K562 (cell line): ENCODE measurements around the gene EPOP. TPM values are rescaled to one million over a fixed set of nuclear protein-coding genes. Genes with fewer than 3 reads are reported as not detected.
A peak's percentile ranks its signal among the peaks of the same experiment; 100 is the strongest.

Source experiments
- ATAC-seq: fragments of 200-7000 bp; cut with Tn5 transposase; 3 replicates; pipeline ENCODE4 v1.9.1; 2020; ENCODE audit warnings: moderate library complexity
- BruUV-seq: library from RNA; stranded (reverse); fragments of 400-500 nt; replicated peaks from 2 replicates; lab custom pipeline; 2021; lab: Mats Ljungman, UMichigan
- CTCF ChIA-PET: fragments of 300-600 bp; formaldehyde crosslinking; extraction: SDS; loops from one replicate; lab custom pipeline; 2021; ENCODE audit warnings: low intra/inter-chr PET ratio; lab: Yijun Ruan, JAX
- POLR2A ChIA-PET: fragments of 300-600, 350-650 bp; sonication (Branson Sonifier 250); formaldehyde crosslinking; extraction: SDS; loops from one replicate; lab custom pipeline; 2021; ENCODE audit warnings: antibody characterized with exemption, inconsistent platforms; lab: Yijun Ruan, JAX
- DNase-seq, 4 experiments: peaks; one replicate each; pipeline versions ENCODE4 v3.0.0 to v3.0.0-alpha.2; 2011 to 2018; ENCODE audit warnings: low spot score in 3 of 4, mixed read lengths in 3 of 4; ENCODE audit errors: extremely low read depth in 1 of 4
- FAIRE-seq: peaks from 2 replicates; lab custom pipeline; 2011; peaks lifted over from hg19 to GRCh38; lab: Jason Lieb, UNC
- H2AFZ ChIP-seq: 2 replicates; pipeline ENCODE4 v1.6.0; 2011; ENCODE audit warnings: low read depth, low read length, control low read depth, inconsistent platforms
- H3K27ac ChIP-seq: fragments of 200-600 bp; 3 replicates; pipeline ENCODE4 v1.8.0; 2011; ENCODE audit warnings: low read depth, mild to moderate bottlenecking, control low read depth, inconsistent platforms, low read length, moderate library complexity, mixed read lengths; ENCODE audit errors: extremely low read depth
- H3K27me3 ChIP-seq, 2 experiments: fragments of 300-600 bp in 1 of 2; 2 replicates in 1 of 2; 3 replicates in 1 of 2; pipeline versions ENCODE4 v1.6.0 to v1.8.0; 2011; ENCODE audit warnings: inconsistent platforms in 2 of 2, low read length in 2 of 2, mild to moderate bottlenecking in 1 of 2, mixed read lengths in 1 of 2, moderate library complexity in 1 of 2; ENCODE audit not compliant: control insufficient read depth in 2 of 2, insufficient read depth in 2 of 2
- H3K36me3 ChIP-seq: fragments of 300-600 bp; 3 replicates; pipeline ENCODE4 v1.8.0; 2011; ENCODE audit warnings: mild to moderate bottlenecking, low read length, inconsistent platforms; ENCODE audit not compliant: control insufficient read depth, insufficient read depth
- H3K4me1 ChIP-seq, 2 experiments: fragments of 200-600 bp in 1 of 2; replicated peaks in 1 of 2; 2 replicates in 1 of 2; 3 replicates in 1 of 2; pipeline versions ENCODE4 v1.5.1 to v1.8.0; 2011; ENCODE audit warnings: inconsistent platforms in 2 of 2, low read length in 2 of 2, mild to moderate bottlenecking in 1 of 2, mixed read lengths in 1 of 2, moderate library complexity in 1 of 2; ENCODE audit not compliant: control insufficient read depth in 2 of 2, insufficient read depth in 2 of 2
- H3K4me2 ChIP-seq: 2 replicates; pipeline ENCODE4 v1.6.1; 2011; ENCODE audit warnings: low read length, control low read depth, inconsistent platforms, mixed read lengths; ENCODE audit not compliant: insufficient read depth
- H3K4me3 ChIP-seq: fragments of 200-600 bp; sonication (generic), shearing (Covaris generic); 2 replicates; pipeline ENCODE4 v1.5.1; 2016; ENCODE audit warnings: control low read depth, inconsistent platforms
- H3K79me2 ChIP-seq: fragments of 200-600 bp; 3 replicates; pipeline ENCODE4 v1.8.0; 2011; ENCODE audit warnings: low read length, inconsistent platforms; ENCODE audit not compliant: control insufficient read depth, insufficient read depth
- H3K9ac ChIP-seq, 2 experiments: 2 replicates each; pipeline versions ENCODE4 v1.6.0 to v1.6.1; 2011; ENCODE audit warnings: low read depth in 2 of 2, low read length in 2 of 2, control low read depth in 1 of 2, inconsistent platforms in 1 of 2, mild to moderate bottlenecking in 1 of 2, mixed read lengths in 1 of 2; ENCODE audit not compliant: insufficient read depth in 1 of 2
- H3K9me1 ChIP-seq: one replicate; pipeline ENCODE4 v1.6.0; 2011; ENCODE audit warnings: inconsistent platforms, mild to moderate bottlenecking, low read length, moderate library complexity; ENCODE audit not compliant: control insufficient read depth, insufficient read depth
- H3K9me3 ChIP-seq: replicated peaks from 2 replicates; pipeline ENCODE4 v1.5.1; 2011; ENCODE audit warnings: low read depth, low read length, inconsistent platforms; ENCODE audit not compliant: control insufficient read depth, insufficient read depth
- H4K20me1 ChIP-seq: replicated peaks from 2 replicates; pipeline ENCODE4 v1.6.1; 2011; ENCODE audit warnings: low read length, inconsistent platforms, mixed read lengths; ENCODE audit not compliant: control insufficient read depth, insufficient read depth
- ATF7 ChIP-seq: fragments of 450-650 bp; IDR thresholded peaks from 2 replicates; pipeline ENCODE4 v1.7.1; 2014; ENCODE audit warnings: mild to moderate bottlenecking, moderate library complexity
- CREBBP ChIP-seq: IDR thresholded peaks from one replicate; pipeline ENCODE4 v1.6.1; 2012; ENCODE audit warnings: low read depth, mild to moderate bottlenecking, control low read depth, inconsistent platforms, low read length
- CSDE1 ChIP-seq, 2 experiments: fragments of 450-650 bp; IDR thresholded peaks; 2 replicates each; pipeline ENCODE4 v1.6.1; 2016; ENCODE audit warnings: mild to moderate bottlenecking in 1 of 2
- DNMT1 ChIP-seq: fragments of 450-650 bp; IDR thresholded peaks from 2 replicates; pipeline ENCODE4 v1.6.1; 2016; ENCODE audit warnings: antibody characterized with exemption, mild to moderate bottlenecking
- EP300 ChIP-seq: IDR thresholded peaks from 2 replicates; pipeline ENCODE4 v1.6.1; 2012; ENCODE audit warnings: low read length, improper control_type of control experiment
- EZH2 ChIP-seq: IDR thresholded peaks from 2 replicates; pipeline ENCODE4 v1.6.1; 2012; ENCODE audit warnings: low read depth, mild to moderate bottlenecking, inconsistent platforms, low read length, borderline replicate concordance
- FOSL1 ChIP-seq: fragments of 200-800 bp; sonication (Bioruptor generic); conservative IDR thresholded peaks from 2 replicates; pipeline ENCODE4 v1.6.1; 2016; ENCODE audit warnings: missing genetic modification characterization, missing compliant biosample characterization
- KLF13 ChIP-seq: fragments of 450-650 bp; IDR thresholded peaks from 2 replicates; pipeline ENCODE4 v1.6.1; 2016; ENCODE audit warnings: missing genetic modification characterization, low read depth, mild to moderate bottlenecking, missing compliant biosample characterization, moderate library complexity, borderline replicate concordance
- L3MBTL2 ChIP-seq: fragments of 450-650 bp; IDR thresholded peaks from 2 replicates; pipeline ENCODE4 v1.6.1; 2016; ENCODE audit warnings: mild to moderate bottlenecking, moderate library complexity
- PRDM10 ChIP-seq: fragments of 450-650 bp; IDR thresholded peaks from 2 replicates; pipeline ENCODE4 v1.6.1; 2018; ENCODE audit not compliant: partially characterized antibody
- SPI1 ChIP-seq: IDR thresholded peaks from 2 replicates; pipeline ENCODE4 v1.6.1; 2011; ENCODE audit warnings: low read depth, low read length, control low read depth, borderline replicate concordance
- ZNF277 ChIP-seq: fragments of 250-450 bp; sonication (Bioruptor Pico); IDR thresholded peaks from 2 replicates; pipeline ENCODE4 v1.8.0; 2022; ENCODE audit warnings: inconsistent platforms, mild to moderate bottlenecking, moderate library complexity, borderline replicate concordance
- WGBS: fragments of 100-300 bp; shearing (Covaris generic); methylation state at CpG from one replicate; pipeline ENCODE4 v1.1.6; 2016; ENCODE audit warnings: low coverage, mixed read lengths; ENCODE audit not compliant: insufficient coverage; ENCODE audit errors: missing lambda C conversion rate; 5-methylcytosine and 5-hydroxymethylcytosine counted together
- in situ Hi-C: fragments of 300-500 bp; cut with MboI; formaldehyde crosslinking; loops from 4 replicates; pipeline ENCODE4 v1.15.0; 2018; ENCODE audit warnings: inconsistent platforms, mixed read lengths
- intact Hi-C: fragments of 100-400 bp; cut with micrococcal nuclease; formaldehyde crosslinking; loops from 2 replicates; pipeline ENCODE4 v1.14.2; 2022
- polyA plus RNA-seq, 8 experiments: library from polyadenylated mRNA; depleted of rRNA in 4 of 8; stranded (reverse) in 5 of 8; unstranded in 3 of 8; fragments of >200 nt; fragmentation: Nextera tagmentation in 2 of 8; fragmentation: Illumina TruSeq in 1 of 8; extraction: Ambion mirVana in 2 of 8; extraction: Trizol in 1 of 8; gene quantifications; 2 replicates each; pipeline versions ENCODE4 v1.2.1 to v1.2.3, GENCODE V29; 2011 to 2014; ENCODE audit warnings: inconsistent platforms in 1 of 8, missing spikeins in 1 of 8
- total RNA-seq, 7 experiments: library from RNA; depleted of rRNA in 6 of 7; stranded (reverse); fragments of >200 nt in 6 of 7; fragmentation: Illumina TruSeq in 2 of 7; extraction: Trizol in 2 of 7; gene quantifications; 2 replicates each; pipeline versions ENCODE4 v1.2.1 to v1.2.3, GENCODE V29; 2011 to 2021; ENCODE audit warnings: low replicate concordance in 1 of 7
- TF ChIP-seq, protein P1 (sequence below): fragments of 250-450 bp; sonication (Bioruptor Pico); IDR thresholded peaks from 2 replicates; pipeline ENCODE4 v1.9.0; 2021; ENCODE audit warnings: mild to moderate bottlenecking, inconsistent platforms

EPOP gene
- total and polyA plus RNA-seq, 9 of the 15 experiments (the other 6 are each of a cell fraction or from before 2014, with no cell fraction given) = 0.41 to 10.6 (median 4.6) TPM

GRCh38 chr17:38660097-38661025 lies 14.4 kb downstream of the EPOP start:
- H3K4me3 ChIP-seq = no peak overlapping the region
- H4K20me1 ChIP-seq = no peaks in the 10 kb centered on the region
- WGBS = 29% methylated on average over 16 of the region's 16 CpGs
- no peak overlapping the region for H3K27ac ChIP-seq
- H3K4me1 ChIP-seq = peaks cover 0 to 26% of the 10 kb centered on the region in 2 experiments; a peak in 4 of 5 replicates
- no peaks in the 10 kb centered on the region for H3K9me3 ChIP-seq
- peak overlapping the region in 1 of 2 experiments; percentile 68; a peak in 1 of 4 replicates for H3K9ac ChIP-seq
- H3K36me3 ChIP-seq = no peaks in the 10 kb centered on the region
- no peak for ATAC-seq
- FAIRE-seq = no peak
- no peak for TF ChIP-seq FOSL1 (tag)
- TF ChIP-seq SPI1 = peak; percentile 62; the same call in 1 of the 2 replicates
- no peak for TF ChIP-seq DNMT1
- TF ChIP-seq EP300 = no peak
- TF ChIP-seq, protein P1, sequence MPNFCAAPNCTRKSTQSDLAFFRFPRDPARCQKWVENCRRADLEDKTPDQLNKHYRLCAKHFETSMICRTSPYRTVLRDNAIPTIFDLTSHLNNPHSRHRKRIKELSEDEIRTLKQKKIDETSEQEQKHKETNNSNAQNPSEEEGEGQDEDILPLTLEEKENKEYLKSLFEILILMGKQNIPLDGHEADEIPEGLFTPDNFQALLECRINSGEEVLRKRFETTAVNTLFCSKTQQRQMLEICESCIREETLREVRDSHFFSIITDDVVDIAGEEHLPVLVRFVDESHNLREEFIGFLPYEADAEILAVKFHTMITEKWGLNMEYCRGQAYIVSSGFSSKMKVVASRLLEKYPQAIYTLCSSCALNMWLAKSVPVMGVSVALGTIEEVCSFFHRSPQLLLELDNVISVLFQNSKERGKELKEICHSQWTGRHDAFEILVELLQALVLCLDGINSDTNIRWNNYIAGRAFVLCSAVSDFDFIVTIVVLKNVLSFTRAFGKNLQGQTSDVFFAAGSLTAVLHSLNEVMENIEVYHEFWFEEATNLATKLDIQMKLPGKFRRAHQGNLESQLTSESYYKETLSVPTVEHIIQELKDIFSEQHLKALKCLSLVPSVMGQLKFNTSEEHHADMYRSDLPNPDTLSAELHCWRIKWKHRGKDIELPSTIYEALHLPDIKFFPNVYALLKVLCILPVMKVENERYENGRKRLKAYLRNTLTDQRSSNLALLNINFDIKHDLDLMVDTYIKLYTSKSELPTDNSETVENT (CRISPR knock-in tag) = no peak
- 0 out of 2 replicates have a peak, but pooled peaks have one; percentile 16 for TF ChIP-seq ATF7
- peak; percentile 93 for TF ChIP-seq PRDM10
- no peak for TF ChIP-seq EZH2
- no peak for TF ChIP-seq CREBBP
- TF ChIP-seq ZNF277 (CRISPR knock-in tag) = no peak
- TF ChIP-seq CSDE1 (IDR thresholded peaks at IDR 0.05) = no peak
- TF ChIP-seq L3MBTL2 = peak; percentile 56
- no peak for TF ChIP-seq KLF13 (tag)
- intact Hi-C loops (no loop called here), in situ Hi-C loops (loop anchor here (5.0 kb wide), 2 partner anchors 103 to 153 kb away; no protein-coding TSS in a partner anchor)
- peak overlapping the region; percentile 36; the same call in 1 of the 2 replicates for H2AFZ ChIP-seq
- H3K79me2 ChIP-seq = no peaks in the 10 kb centered on the region
- H3K9me1 ChIP-seq = no peaks in the 10 kb centered on the region
- BruUV-seq = no TSS peak
- ChIA-PET POLR2A (interaction anchor here (0.8 kb wide), 1 partner anchor 59 kb away, joined by 4 read pairs; no protein-coding TSS in a partner anchor), CTCF (no interaction called here)
- peak in 1 of 4 experiments; percentile 8 for DNase-seq
- H3K27me3 ChIP-seq = peaks cover 0 to 9% of the 10 kb centered on the region in 2 experiments; a peak in 2 of 5 replicates
- no peak overlapping the region; the same call in 1 of the 2 replicates for H3K4me2 ChIP-seq
